Measurements from ENCODE around the gene DZIP3. TPM values are rescaled to one million over a fixed set of nuclear protein-coding genes. Genes with fewer than 3 reads are reported as not detected.
"Not testable (repeated sequence)": the region's sequence is repeated elsewhere in the genome, so short reads cannot be mapped to it uniquely, and the experiment has no call there.

DZIP3 gene
- total RNA-seq, 2 experiments from 2014 or later: 11.3 to 11.4 TPM

DNA sequence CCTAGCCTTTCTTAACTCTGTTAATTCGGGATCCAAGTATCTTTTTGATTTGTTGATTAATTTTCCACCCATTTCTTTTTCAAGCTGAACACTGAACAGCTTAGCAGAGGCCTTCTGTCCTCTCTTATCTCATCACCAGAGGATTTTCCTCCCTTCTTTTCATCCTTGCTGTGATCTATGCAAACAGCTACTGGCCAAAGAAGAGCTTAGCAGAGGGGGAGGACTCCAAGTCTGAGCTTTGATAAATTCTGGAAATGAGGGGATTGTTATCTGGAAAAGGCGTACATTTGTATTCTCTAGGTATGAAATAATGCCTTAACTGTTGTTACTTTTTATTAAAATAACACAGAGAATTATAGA is 13.4 kb downstream of the DZIP3 start:
- intact Hi-C loops (cut with micrococcal nuclease): no loop called here
- Mint-ChIP-seq H3K4me1 (ENCODE audit: low read depth) (peaks cover 44% of the 10 kb centered on the region), H3K36me3 (peaks cover 3% of the 10 kb centered on the region)

DNA sequence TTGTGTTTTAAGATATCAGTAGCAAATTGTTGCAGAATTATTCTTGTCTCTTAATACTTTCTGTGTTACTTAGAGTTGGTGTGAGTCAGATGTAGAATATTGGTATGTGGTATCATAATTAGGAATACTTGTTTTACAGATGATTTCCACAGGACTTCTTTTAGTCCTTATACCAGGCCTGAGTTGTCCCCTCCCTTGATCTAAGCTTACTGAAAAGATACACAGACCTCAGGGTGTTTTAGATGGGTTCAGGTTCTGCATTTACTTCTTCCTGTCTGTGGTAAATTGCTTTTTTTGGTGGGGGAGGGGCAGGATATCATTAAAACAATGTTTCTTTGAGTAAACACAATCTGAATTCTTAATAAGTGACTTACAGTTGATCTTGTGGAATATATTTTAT is 14.2 kb downstream of the DZIP3 start:
- intact Hi-C loops (cut with micrococcal nuclease): no loop called here
- peaks cover 44% of the 10 kb centered on the region for H3K4me1 Mint-ChIP-seq (ENCODE audit: low read depth)

More for the DNA sequence above, 13.4 kb downstream of the DZIP3 start:
- Mint-ChIP-seq H3K9me3 (peaks cover 2% of the 10 kb centered on the region), H3K27me3 (no peaks in the 10 kb centered on the region), H3K27ac (no peak overlapping the region), H3K4me3 (no peak overlapping the region)
- no peak for DNase-seq
- POLR2A ChIA-PET: interaction anchor here (0.8 to 3.9 kb wide), 2 partner anchors 14 to 233 kb away, joined by 3 to 27 read pairs; partner anchors contain the start of genes CIP2A and DZIP3
- CTCF ChIA-PET: interaction anchor here (1.3 to 5.0 kb wide), 4 partner anchors 13 to 421 kb away, joined by 3 to 32 read pairs (median 6); partner anchors contain the start of genes CIP2A and DZIP3

DNA sequence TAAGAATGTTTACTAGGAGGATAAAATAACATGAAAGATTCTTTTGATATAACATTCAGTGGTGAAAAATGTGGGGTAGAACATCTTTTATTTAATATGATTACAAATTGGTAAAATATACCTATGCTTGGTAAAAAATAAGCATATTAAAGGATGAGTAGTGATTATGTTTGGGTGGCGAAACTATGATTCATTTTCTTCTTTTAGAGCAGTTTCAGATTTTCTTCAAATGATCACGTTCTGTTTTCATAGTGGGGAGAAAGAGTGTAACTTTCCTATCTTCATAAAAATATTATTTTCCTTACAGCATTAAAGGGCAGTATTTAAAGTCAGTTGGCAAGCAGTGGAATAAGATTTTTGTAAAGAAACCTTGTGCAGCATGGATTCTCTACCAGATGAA is 15.5 kb downstream of the DZIP3 start:
- peaks cover 38% of the 10 kb centered on the region for H3K4me1 Mint-ChIP-seq (ENCODE audit: low read depth)
- no peak overlapping the region for H3K27ac Mint-ChIP-seq
- intact Hi-C loops (cut with micrococcal nuclease): no loop called here
- ChIA-PET POLR2A (no interaction called here), CTCF (interaction anchor here (1.0 to 5.0 kb wide), 2 partner anchors 9 to 16 kb away, joined by 3 to 32 read pairs; partner anchors contain the start of genes CIP2A and DZIP3)
- peaks cover 2% of the 10 kb centered on the region for H3K9me3 Mint-ChIP-seq
- no peak for DNase-seq
- no peaks in the 10 kb centered on the region for H3K27me3 Mint-ChIP-seq
- H3K4me3 Mint-ChIP-seq: no peak overlapping the region
- H3K36me3 Mint-ChIP-seq: peaks cover 3% of the 10 kb centered on the region

More for the DNA sequence above, 14.2 kb downstream of the DZIP3 start:
- Mint-ChIP-seq H3K9me3 (peaks cover 2% of the 10 kb centered on the region), H3K36me3 (peaks cover 3% of the 10 kb centered on the region), H3K27ac (peak overlapping the region; percentile 21), H3K27me3 (no peaks in the 10 kb centered on the region), H3K4me3 (no peak overlapping the region)
- DNase-seq: no peak
- POLR2A ChIA-PET: interaction anchor here (3.9 kb wide), 1 partner anchor 14 kb away, joined by 27 read pairs; the partner anchor contains the start of genes CIP2A and DZIP3
- CTCF ChIA-PET: interaction anchor here (1.3 to 5.0 kb wide), 4 partner anchors 14 to 420 kb away, joined by 3 to 32 read pairs (median 6); partner anchors contain the start of genes CIP2A and DZIP3

DNA sequence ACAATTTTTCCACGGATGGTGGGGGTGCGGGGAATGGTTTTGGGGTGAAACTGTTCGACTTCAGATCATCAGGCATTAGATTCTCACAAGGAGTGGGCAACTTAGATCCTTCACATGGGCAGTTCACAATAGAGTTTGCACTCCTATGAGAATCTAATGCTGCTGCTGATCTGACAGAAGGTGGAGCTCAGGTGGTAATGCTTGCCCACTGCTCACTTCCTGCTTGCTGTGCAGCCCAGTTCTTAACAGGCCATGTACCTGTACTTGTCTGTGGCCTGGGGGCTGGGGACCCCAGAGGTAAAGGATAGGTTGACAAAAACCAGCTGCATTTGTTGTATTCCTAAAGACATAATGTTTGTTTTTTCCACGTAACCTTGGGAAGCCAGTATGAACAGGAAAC is 16.0 kb downstream of the DZIP3 start:
- no peak overlapping the region for H3K27ac Mint-ChIP-seq
- POLR2A ChIA-PET: no interaction called here
- peaks cover 3% of the 10 kb centered on the region for H3K36me3 Mint-ChIP-seq
- intact Hi-C loops (cut with micrococcal nuclease): no loop called here
- H3K4me1 Mint-ChIP-seq (ENCODE audit: low read depth): peaks cover 36% of the 10 kb centered on the region
- CTCF ChIA-PET: interaction anchor here (5.0 kb wide), 1 partner anchor 16 kb away, joined by 32 read pairs; the partner anchor contains the start of genes CIP2A and DZIP3
- no peaks in the 10 kb centered on the region for H3K27me3 Mint-ChIP-seq
- H3K4me3 Mint-ChIP-seq: no peak overlapping the region
- DNase-seq: peak; percentile 12
- peaks cover 2% of the 10 kb centered on the region for H3K9me3 Mint-ChIP-seq

DNA sequence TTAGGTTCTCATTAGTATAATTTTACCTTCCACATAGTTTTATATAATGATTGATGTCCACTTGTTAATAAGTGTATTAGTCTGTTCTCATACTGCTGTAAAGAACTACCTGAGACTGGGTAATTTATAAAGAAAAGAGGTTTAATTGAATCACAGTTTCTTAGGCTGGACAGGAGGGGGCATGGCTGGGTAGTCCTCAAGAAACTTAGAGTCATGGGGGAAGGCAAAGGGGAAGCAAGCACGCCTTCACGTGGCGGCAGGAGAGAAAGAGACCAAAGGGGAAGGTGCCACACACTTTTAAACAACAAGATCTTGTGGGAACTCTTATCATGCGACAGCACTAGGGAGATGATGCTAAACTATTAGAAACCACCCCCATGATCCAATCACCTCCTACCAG is 19.2 kb downstream of the DZIP3 start:
- Mint-ChIP-seq H3K36me3 (peaks cover 3% of the 10 kb centered on the region), H3K27me3 (no peaks in the 10 kb centered on the region), H3K4me3 (no peak overlapping the region), H3K27ac (no peak overlapping the region), H3K4me1 (ENCODE audit: low read depth) (peaks cover 19% of the 10 kb centered on the region), H3K9me3 (no peaks in the 10 kb centered on the region)
- ChIA-PET POLR2A (no interaction called here), CTCF (no interaction called here)
- intact Hi-C loops (cut with micrococcal nuclease): no loop called here
- DNase-seq: no peak

DNA sequence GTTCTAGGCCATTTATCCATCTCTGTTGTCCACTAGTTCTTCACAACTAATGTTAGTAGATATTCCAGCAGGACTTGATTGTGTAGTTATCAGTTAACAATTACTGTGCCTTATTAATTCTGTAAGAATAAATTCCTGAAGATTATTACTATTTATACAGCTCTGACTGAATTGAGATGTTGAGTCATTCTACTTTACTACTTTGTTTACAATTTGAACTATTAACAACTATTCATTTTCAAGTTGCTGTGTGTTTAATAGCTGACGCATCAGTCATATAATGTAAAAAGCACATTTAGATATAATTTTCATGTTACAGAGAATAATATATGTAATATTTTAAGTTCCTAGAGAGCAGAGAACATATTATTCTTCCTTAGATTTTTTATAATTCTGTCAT is 21.1 kb downstream of the DZIP3 start:
- ChIA-PET POLR2A (no interaction called here), CTCF (no interaction called here)
- peaks cover under 1% of the 10 kb centered on the region for H3K4me1 Mint-ChIP-seq (ENCODE audit: low read depth)
- no peaks in the 10 kb centered on the region for H3K27me3 Mint-ChIP-seq
- H3K36me3 Mint-ChIP-seq: peaks cover 6% of the 10 kb centered on the region
- no peak overlapping the region for H3K27ac Mint-ChIP-seq
- intact Hi-C loops (cut with micrococcal nuclease): no loop called here
- no peak for DNase-seq
- H3K9me3 Mint-ChIP-seq: no peaks in the 10 kb centered on the region
- H3K4me3 Mint-ChIP-seq: no peak overlapping the region

DNA sequence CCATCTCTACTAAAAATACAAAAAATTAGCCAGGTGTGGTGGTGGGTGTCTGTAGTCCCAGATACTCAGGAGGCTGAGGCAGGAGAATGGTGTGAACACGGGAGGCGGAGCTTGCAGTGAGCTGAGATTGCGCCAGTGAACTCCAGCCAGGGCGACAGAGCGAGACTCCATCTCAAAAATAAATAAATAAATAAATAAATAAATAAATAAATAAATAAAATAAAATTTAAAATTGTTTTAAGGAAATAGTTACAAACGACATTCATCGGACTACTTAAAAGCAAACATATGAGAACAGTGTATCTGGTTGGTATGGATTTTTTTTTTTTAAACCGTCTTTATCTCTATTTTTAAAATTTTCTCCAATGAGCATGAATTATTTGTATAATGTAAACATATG is 26.6 kb downstream of the DZIP3 start:
- H3K4me1 Mint-ChIP-seq (ENCODE audit: low read depth); DNase-seq; H3K4me3 Mint-ChIP-seq; intact Hi-C loops (cut with micrococcal nuclease); H3K27ac Mint-ChIP-seq; POLR2A ChIA-PET; H3K27me3 Mint-ChIP-seq; H3K9me3 Mint-ChIP-seq; H3K36me3 Mint-ChIP-seq: not testable (repeated sequence)
- CTCF ChIA-PET: interaction anchor here (0.6 kb wide), 1 partner anchor 15 kb away, joined by 3 read pairs; no protein-coding TSS in a partner anchor

DNA sequence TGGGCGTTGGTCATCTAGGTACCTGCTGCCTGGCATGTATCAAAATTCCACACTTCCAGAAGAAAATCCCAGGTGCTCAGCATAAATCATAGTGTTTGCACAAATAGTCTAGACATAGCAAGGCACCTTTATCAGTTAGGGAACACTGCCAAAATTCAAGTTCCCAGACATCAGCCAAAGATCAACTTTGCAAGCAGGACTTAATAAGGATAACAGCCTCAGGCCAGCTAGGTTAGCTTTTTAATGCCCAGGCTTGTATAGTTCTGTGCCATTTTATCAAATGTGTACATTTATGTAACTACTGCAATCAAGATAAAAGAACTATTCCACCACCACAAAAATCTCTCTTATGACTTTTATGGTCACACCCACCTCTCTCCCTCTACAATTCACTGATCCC is 30.7 kb downstream of the DZIP3 start:
- no peak for DNase-seq
- intact Hi-C loops (cut with micrococcal nuclease): no loop called here
- peaks cover 8% of the 10 kb centered on the region for H3K36me3 Mint-ChIP-seq
- H3K27ac Mint-ChIP-seq: no peak overlapping the region
- H3K4me1 Mint-ChIP-seq (ENCODE audit: low read depth): no peaks in the 10 kb centered on the region
- POLR2A ChIA-PET: no interaction called here
- no peak overlapping the region for H3K4me3 Mint-ChIP-seq
- no peaks in the 10 kb centered on the region for H3K27me3 Mint-ChIP-seq
- CTCF ChIA-PET: no interaction called here
- H3K9me3 Mint-ChIP-seq: peaks cover 3% of the 10 kb centered on the region

DNA sequence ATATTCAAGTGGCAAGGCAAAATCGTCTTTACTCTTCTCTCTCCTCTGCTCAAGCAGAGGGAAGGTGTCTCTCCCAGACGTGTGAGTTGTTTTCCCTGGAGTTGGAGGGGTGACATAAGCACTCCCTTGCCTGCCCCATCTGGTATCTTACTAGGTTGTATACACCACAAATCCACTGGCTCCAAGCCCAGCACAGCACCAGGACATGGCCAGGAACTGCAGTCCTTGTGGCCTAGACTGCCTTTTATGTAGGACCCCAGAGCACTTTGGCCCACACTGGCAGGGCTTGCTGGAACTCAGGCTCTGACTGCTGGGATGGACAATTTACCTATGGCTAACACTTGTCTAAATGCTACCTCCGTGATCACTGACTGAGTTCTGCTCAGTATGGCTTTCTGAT is 34.0 kb downstream of the DZIP3 start:
- ChIA-PET POLR2A (no interaction called here), CTCF (no interaction called here)

DNA sequence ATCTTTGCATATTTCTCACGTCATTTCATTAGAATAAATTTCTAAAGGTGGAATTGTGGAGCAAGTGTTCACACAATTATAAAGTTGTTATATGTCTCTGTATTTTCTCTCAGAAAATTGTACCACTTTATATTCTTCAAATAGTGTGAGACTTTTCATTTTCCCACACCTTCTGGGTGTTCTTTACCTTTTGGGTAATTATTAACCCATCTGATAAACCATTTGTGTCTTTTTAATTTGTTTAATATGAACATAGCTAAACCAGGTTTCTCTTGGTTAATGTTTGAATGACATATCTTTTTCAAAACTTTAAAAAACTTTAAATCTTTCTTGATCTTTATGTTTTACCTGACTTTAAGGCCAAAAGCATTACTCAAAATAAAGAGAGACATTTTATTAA is 40.5 kb downstream of the DZIP3 start:
- ChIA-PET CTCF (interaction anchor here (1.4 kb wide), 1 partner anchor 141 kb away, joined by 3 read pairs; no protein-coding TSS in a partner anchor), POLR2A (no interaction called here)
- Mint-ChIP-seq H3K36me3 (peaks cover 7% of the 10 kb centered on the region), H3K4me1 (ENCODE audit: low read depth) (no peaks in the 10 kb centered on the region), H3K9me3 (no peaks in the 10 kb centered on the region), H3K27me3 (no peaks in the 10 kb centered on the region), H3K27ac (no peak overlapping the region), H3K4me3 (no peak overlapping the region)
- DNase-seq: no peak
- intact Hi-C loops (cut with micrococcal nuclease): no loop called here

More for the DNA sequence above, 34.0 kb downstream of the DZIP3 start:
- H3K4me3 Mint-ChIP-seq: no peak overlapping the region
- peaks cover 3% of the 10 kb centered on the region for H3K9me3 Mint-ChIP-seq
- DNase-seq: no peak
- H3K36me3 Mint-ChIP-seq: peaks cover 11% of the 10 kb centered on the region
- H3K27ac Mint-ChIP-seq: no peak overlapping the region
- H3K27me3 Mint-ChIP-seq: no peaks in the 10 kb centered on the region
- intact Hi-C loops (cut with micrococcal nuclease): no loop called here
- no peaks in the 10 kb centered on the region for H3K4me1 Mint-ChIP-seq (ENCODE audit: low read depth)

DNA sequence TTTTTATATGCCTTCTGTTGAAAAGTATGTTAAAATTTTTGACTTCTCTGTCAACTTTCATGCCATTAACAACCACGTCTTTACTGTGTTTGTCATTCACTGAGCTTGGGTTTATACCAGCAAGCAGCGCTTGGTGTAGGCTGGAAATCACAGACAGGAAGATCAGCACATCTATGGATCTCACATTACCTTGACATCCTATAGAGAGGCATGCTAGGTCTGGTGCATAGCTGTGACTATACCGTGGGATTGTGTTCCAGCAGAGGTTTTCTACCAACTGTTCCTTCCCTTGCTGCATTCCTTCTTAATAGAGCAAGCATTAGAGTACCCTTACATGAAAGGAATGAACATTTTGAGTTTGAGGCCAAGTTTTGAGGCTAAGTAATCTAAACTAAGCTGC is 53.0 kb downstream of the DZIP3 start:
- no peak for DNase-seq
- H3K27ac Mint-ChIP-seq: no peak overlapping the region
- ChIA-PET CTCF (interaction anchor here (2.4 kb wide), 1 partner anchor 273 kb away, joined by 7 read pairs; no protein-coding TSS in a partner anchor), POLR2A (no interaction called here)
- intact Hi-C loops (cut with micrococcal nuclease): no loop called here
- no peaks in the 10 kb centered on the region for H3K4me1 Mint-ChIP-seq (ENCODE audit: low read depth)
- peaks cover 14% of the 10 kb centered on the region for H3K36me3 Mint-ChIP-seq
- no peak overlapping the region for H3K4me3 Mint-ChIP-seq
- no peaks in the 10 kb centered on the region for H3K9me3 Mint-ChIP-seq
- H3K27me3 Mint-ChIP-seq: no peaks in the 10 kb centered on the region

DNA sequence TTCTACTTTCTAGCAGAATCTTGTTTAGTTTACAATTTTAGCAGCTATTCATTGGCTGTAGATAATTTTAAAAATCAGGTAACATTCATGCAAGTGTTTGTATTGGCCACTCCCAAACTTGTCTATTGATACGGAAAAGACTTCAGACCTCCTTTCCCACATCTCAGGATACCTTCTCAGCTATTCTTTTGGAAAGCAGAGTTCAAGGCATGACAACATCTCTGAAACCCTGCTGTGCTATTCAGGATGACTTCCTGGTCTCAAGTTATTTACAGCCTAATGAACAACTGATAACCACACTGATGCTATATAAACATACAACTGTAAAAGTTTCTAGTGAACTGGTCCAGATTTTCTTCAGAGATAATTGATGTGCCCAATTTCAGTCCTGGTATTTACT is 55.8 kb downstream of the DZIP3 start:
- ChIA-PET POLR2A (no interaction called here), CTCF (no interaction called here)
- intact Hi-C loops (cut with micrococcal nuclease): no loop called here
- H3K36me3 Mint-ChIP-seq: peaks cover 13% of the 10 kb centered on the region
- no peak for DNase-seq
- H3K27ac Mint-ChIP-seq: no peak overlapping the region
- no peaks in the 10 kb centered on the region for H3K4me1 Mint-ChIP-seq (ENCODE audit: low read depth)
- H3K9me3 Mint-ChIP-seq: no peaks in the 10 kb centered on the region
- no peak overlapping the region for H3K4me3 Mint-ChIP-seq
- no peaks in the 10 kb centered on the region for H3K27me3 Mint-ChIP-seq

DNA sequence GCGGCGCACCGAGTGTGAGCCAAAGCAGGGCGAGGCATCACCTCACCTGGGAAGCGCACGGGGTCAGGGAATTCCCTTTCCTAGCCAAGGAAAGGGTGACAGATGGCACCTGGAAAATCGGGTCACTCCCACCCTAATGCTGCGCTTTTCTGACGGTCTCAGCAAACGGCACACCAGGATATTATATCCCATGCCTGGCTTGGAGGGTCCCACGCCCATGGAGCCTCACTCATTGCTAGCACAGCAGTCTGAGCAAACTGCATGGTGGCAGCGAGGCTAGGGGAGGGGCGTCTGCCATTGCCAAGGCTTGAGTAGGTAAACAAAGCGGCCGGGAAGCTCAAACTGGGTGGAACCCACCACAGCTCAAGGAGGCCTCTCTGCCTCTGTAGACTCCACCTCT is 66.1 kb downstream of the DZIP3 start:
- H3K27ac Mint-ChIP-seq; DNase-seq; H3K4me3 Mint-ChIP-seq; H3K9me3 Mint-ChIP-seq; POLR2A ChIA-PET; intact Hi-C loops (cut with micrococcal nuclease); H3K4me1 Mint-ChIP-seq (ENCODE audit: low read depth); H3K27me3 Mint-ChIP-seq: not testable (repeated sequence)
- peaks cover 13% of the 10 kb centered on the region for H3K36me3 Mint-ChIP-seq
- CTCF ChIA-PET: interaction anchor here (1.1 kb wide), 1 partner anchor 416 kb away, joined by 3 read pairs; no protein-coding TSS in a partner anchor

Data from activated CD4-positive, alpha-beta memory T cell treated with anti-CD3 and anti-CD28 coated beads for 36 hours (primary cell).